Measurements from ENCODE around the gene SLC23A2. TPM values are rescaled to one million over a fixed set of nuclear protein-coding genes. Genes with fewer than 3 reads are reported as not detected.

The SLC23A2 gene
- total RNA-seq, 4 donors from 2014 or later = 2.6 to 3.6 (median 3.1) TPM

DNA sequence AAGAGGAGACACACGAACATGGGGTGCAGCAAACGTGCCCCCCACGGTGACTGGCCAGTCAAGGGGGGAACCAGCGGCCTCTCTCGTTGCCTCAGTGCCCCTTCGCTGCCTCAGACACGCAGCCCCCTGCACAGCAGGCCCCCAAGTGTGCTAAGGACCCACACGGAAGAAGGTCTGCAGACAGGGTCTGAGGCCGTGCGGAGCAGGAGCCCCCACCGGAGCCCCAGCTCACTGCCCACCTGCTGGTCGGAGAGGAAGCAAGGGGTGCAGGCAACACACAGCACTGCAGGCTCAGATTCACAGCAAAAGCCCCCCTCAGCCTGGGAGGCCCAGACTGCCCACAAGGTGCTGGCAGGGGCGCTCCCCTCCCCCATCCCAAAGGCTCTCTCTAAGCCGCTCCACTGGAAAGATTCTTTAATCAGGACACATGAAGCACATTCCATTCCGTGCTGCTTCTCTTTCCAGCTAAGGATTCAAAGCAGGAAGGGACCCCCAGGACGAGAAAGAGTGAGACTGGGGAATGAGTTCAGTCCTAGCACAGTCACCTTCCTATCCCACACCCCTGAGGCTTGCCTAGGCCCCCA lies 105.1 kb downstream of the SLC23A2 start:
- in situ Hi-C loops (cut with MboI; ENCODE audit: low sequenced_read_pairs in 4 of 4) (no loop called here), intact Hi-C loops (cut with DNase I; ENCODE audit: low total_unique reads) (no loop called here)
- TF ChIP-seq POLR2A (IDR thresholded peaks at IDR 0.05) (no peak), CTCF (IDR thresholded peaks at IDR 0.05 in 4 of 5, conservative IDR thresholded peaks at IDR 0.05 in 1 of 5) (no peak)
- no peak for DNase-seq
- no peak for ATAC-seq
- H3K27ac ChIP-seq = no peak overlapping the region
- H3K27me3 ChIP-seq = no peaks in the 10 kb centered on the region
- no peaks in the 10 kb centered on the region for H3K9me3 ChIP-seq
- peaks cover 0 to 3% of the 10 kb centered on the region in 2 donors for H3K4me1 ChIP-seq
- no peaks in the 10 kb centered on the region for H3K36me3 ChIP-seq
- no peak overlapping the region for H3K4me3 ChIP-seq

- no peaks in the 10 kb centered on the region for H3K36me3 ChIP-seq
- no peak overlapping the region for H3K27ac ChIP-seq
- in situ Hi-C loops (cut with MboI; ENCODE audit: low sequenced_read_pairs in 4 of 4) (no loop called here), intact Hi-C loops (cut with DNase I; ENCODE audit: low total_unique reads) (no loop called here)
- DNase-seq (no peak), ATAC-seq (no peak)
- no peak overlapping the region for H3K4me3 ChIP-seq
- TF ChIP-seq POLR2A (IDR thresholded peaks at IDR 0.05) (no peak), CTCF (IDR thresholded peaks at IDR 0.05 in 4 of 5, conservative IDR thresholded peaks at IDR 0.05 in 1 of 5) (no peak)
- H3K4me1 ChIP-seq = peaks cover 0 to 3% of the 10 kb centered on the region in 2 donors
- no peaks in the 10 kb centered on the region for H3K27me3 ChIP-seq
- no peaks in the 10 kb centered on the region for H3K9me3 ChIP-seq
These were observed 106.3 kb downstream of the SLC23A2 start for GRCh38 chr20:4894981-4895381.

GRCh38 chr20:4894409-4894808 lies 106.9 kb downstream of the SLC23A2 start:
- Histone ChIP-seq H3K9me3 (no peaks in the 10 kb centered on the region), H3K4me3 (no peak overlapping the region), H3K4me1 (peaks cover 0 to 3% of the 10 kb centered on the region in 2 donors), H3K27me3 (no peaks in the 10 kb centered on the region), H3K27ac (no peak overlapping the region), H3K36me3 (no peaks in the 10 kb centered on the region)
- TF ChIP-seq POLR2A (IDR thresholded peaks at IDR 0.05) = no peak
- TF ChIP-seq CTCF (IDR thresholded peaks at IDR 0.05 in 4 of 5, conservative IDR thresholded peaks at IDR 0.05 in 1 of 5) = no peak
- no peak for DNase-seq
- no peak for ATAC-seq
- intact Hi-C loops (cut with DNase I; ENCODE audit: low total_unique reads) (no loop called here), in situ Hi-C loops (cut with MboI; ENCODE audit: low sequenced_read_pairs in 4 of 4) (no loop called here)

GRCh38 chr20:4893709-4894108 lies 107.6 kb downstream of the SLC23A2 start:
- no peaks in the 10 kb centered on the region for H3K27me3 ChIP-seq
- H3K4me1 ChIP-seq = peaks cover 0 to 3% of the 10 kb centered on the region in 2 donors
- in situ Hi-C loops (cut with MboI; ENCODE audit: low sequenced_read_pairs in 4 of 4) = no loop called here
- H3K4me3 ChIP-seq = no peak overlapping the region
- intact Hi-C loops (cut with DNase I; ENCODE audit: low total_unique reads) = no loop called here
- H3K27ac ChIP-seq = no peak overlapping the region
- TF ChIP-seq CTCF (IDR thresholded peaks at IDR 0.05 in 4 of 5, conservative IDR thresholded peaks at IDR 0.05 in 1 of 5) (no peak), POLR2A (IDR thresholded peaks at IDR 0.05) (no peak)
- ATAC-seq (no peak), DNase-seq (no peak)
- H3K36me3 ChIP-seq = no peaks in the 10 kb centered on the region
- H3K9me3 ChIP-seq = no peaks in the 10 kb centered on the region

DNA sequence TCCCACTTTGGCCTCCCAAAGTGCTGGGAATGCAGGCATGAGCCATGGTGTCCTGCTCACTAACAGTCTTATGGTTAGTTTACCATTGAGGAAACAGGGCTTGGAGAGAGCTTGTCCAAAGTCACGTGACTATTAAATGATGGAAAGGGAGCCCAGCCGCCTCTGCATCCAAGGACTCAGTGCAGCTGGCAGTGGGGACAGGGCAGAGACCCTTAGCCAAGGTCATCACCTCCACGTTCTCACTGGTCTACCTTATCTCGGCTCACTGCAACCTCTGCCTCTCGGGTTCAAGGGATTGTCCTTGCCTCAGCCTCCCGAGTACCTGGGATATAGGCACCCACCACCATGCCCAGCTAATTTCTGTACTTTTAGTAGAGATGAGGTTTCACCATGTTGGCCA lies 109.3 kb downstream of the SLC23A2 start:
- Histone ChIP-seq H3K27ac (no peak overlapping the region), H3K4me1 (no peaks in the 10 kb centered on the region), H3K4me3 (no peak overlapping the region), H3K9me3 (no peaks in the 10 kb centered on the region), H3K27me3 (no peaks in the 10 kb centered on the region), H3K36me3 (no peaks in the 10 kb centered on the region)
- no peak for TF ChIP-seq POLR2A (IDR thresholded peaks at IDR 0.05)
- no peak for TF ChIP-seq CTCF (IDR thresholded peaks at IDR 0.05 in 4 of 5, conservative IDR thresholded peaks at IDR 0.05 in 1 of 5)
- DNase-seq (no peak), ATAC-seq (no peak)
- in situ Hi-C loops (cut with MboI; ENCODE audit: low sequenced_read_pairs in 4 of 4) (no loop called here), intact Hi-C loops (cut with DNase I; ENCODE audit: low total_unique reads) (no loop called here)
